NCI-H2171 treated with DMSO at 0.1 percent for 48 hours (cell line): ENCODE data around the gene RPL18.
"Not testable (repeated sequence)": the region's sequence is repeated elsewhere in the genome, so short reads cannot be mapped to it uniquely, and the experiment has no call there.

ENCODE experiments used
- DNase-seq: peaks from one replicate; lab custom pipeline; 2025; lab: John Stamatoyannopoulos, UW

Gene RPL18

GRCh38 chr19:48644355-48644754 lies 25.4 kb upstream of the RPL18 start:
- no peak for DNase-seq

- no peak for DNase-seq
Measured at GRCh38 chr19:48642862-48643261, 23.9 kb upstream of the RPL18 start.

- no peak for DNase-seq
Measured at GRCh38 chr19:48641850-48642249, 22.9 kb upstream of the RPL18 start.

- DNase-seq: no peak
Measured at GRCh38 chr19:48639483-48640375, 20.8 kb upstream of the RPL18 start.

- no peak for DNase-seq
Measured at GRCh38 chr19:48638831-48639381, 19.9 kb upstream of the RPL18 start.

GRCh38 chr19:48637948-48638830 lies 19.2 kb upstream of the RPL18 start:
- DNase-seq: peak; percentile 89

- DNase-seq: peak; percentile 98
Measured at GRCh38 chr19:48637449-48637947, 18.5 kb upstream of the RPL18 start.

- no peak for DNase-seq
Measured at GRCh38 chr19:48636859-48637448, 18.0 kb upstream of the RPL18 start, which contains the start of gene DBP. Gene DBP, minus strand, starts transcription at chr19:48637379. Its CDS starts 385 bp downstream, at chr19:48636994.

GRCh38 chr19:48635966-48636858 lies 17.2 kb upstream of the RPL18 start:
- peak; percentile 62 for DNase-seq

- DNase-seq: peak; percentile 64
Measured at GRCh38 chr19:48635263-48635965, 16.4 kb upstream of the RPL18 start.

GRCh38 chr19:48634424-48635262 lies 15.7 kb upstream of the RPL18 start:
- DNase-seq: peak; percentile 96

GRCh38 chr19:48634036-48634342 lies 15.0 kb upstream of the RPL18 start:
- no peak for DNase-seq

GRCh38 chr19:48633148-48634035 lies 14.4 kb upstream of the RPL18 start:
- DNase-seq: no peak

- DNase-seq: no peak
Measured at GRCh38 chr19:48632692-48633147, 13.7 kb upstream of the RPL18 start.

- DNase-seq: not testable (repeated sequence)
Measured at GRCh38 chr19:48632286-48632685, 13.3 kb upstream of the RPL18 start.

- DNase-seq: no peak
Measured at GRCh38 chr19:48631225-48631624, 12.2 kb upstream of the RPL18 start.

- no peak for DNase-seq
Measured at GRCh38 chr19:48630296-48631063, 11.5 kb upstream of the RPL18 start.
